ENCODE results near the gene SSRP1. TPM values are rescaled to one million over a fixed set of nuclear protein-coding genes. Genes with fewer than 3 reads are reported as not detected.
A peak's percentile ranks its signal among the peaks of the same experiment; 100 is the strongest.

SSRP1 gene
- total RNA-seq, 1 donor from 2014 or later, result 131 TPM

DNA sequence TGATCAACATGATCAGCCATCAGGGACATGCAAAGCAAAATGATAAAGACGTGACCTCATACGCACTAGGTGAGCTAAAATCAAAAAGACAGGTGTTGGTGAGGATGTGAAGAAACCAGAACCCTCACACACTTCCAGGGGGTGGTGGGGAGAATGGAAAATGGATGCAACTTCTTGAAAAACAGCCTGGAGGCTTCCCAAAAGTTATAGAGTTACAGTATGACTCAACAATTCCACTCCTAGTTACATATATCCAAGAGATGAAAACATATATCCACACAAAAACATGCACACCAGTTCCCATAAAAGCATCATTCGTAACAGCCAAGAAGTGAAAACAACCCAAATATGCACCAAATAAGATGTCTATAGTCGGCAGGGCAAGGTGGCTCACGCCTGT lies 56.6 kb downstream of the SSRP1 start:
- peaks cover 5% of the 10 kb centered on the region for H3K4me1 Mint-ChIP-seq (ENCODE audit: low read depth)
- H3K27ac Mint-ChIP-seq, result no peak overlapping the region
- H3K27me3 Mint-ChIP-seq, result peaks cover 3% of the 10 kb centered on the region
- no peak for DNase-seq (ENCODE audit: low spot score, unreplicated experiment)
- no peaks in the 10 kb centered on the region for H3K36me3 Mint-ChIP-seq (ENCODE audit: insufficient read depth)
- H3K4me3 Mint-ChIP-seq (ENCODE audit: low read depth), result no peak overlapping the region
- TF ChIP-seq, protein P1, sequence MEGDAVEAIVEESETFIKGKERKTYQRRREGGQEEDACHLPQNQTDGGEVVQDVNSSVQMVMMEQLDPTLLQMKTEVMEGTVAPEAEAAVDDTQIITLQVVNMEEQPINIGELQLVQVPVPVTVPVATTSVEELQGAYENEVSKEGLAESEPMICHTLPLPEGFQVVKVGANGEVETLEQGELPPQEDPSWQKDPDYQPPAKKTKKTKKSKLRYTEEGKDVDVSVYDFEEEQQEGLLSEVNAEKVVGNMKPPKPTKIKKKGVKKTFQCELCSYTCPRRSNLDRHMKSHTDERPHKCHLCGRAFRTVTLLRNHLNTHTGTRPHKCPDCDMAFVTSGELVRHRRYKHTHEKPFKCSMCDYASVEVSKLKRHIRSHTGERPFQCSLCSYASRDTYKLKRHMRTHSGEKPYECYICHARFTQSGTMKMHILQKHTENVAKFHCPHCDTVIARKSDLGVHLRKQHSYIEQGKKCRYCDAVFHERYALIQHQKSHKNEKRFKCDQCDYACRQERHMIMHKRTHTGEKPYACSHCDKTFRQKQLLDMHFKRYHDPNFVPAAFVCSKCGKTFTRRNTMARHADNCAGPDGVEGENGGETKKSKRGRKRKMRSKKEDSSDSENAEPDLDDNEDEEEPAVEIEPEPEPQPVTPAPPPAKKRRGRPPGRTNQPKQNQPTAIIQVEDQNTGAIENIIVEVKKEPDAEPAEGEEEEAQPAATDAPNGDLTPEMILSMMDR (IDR thresholded peaks at IDR 0.05; ENCODE audit: unreplicated experiment), result no peak
- H3K9me3 Mint-ChIP-seq (ENCODE audit: low read depth), result no peaks in the 10 kb centered on the region

DNA sequence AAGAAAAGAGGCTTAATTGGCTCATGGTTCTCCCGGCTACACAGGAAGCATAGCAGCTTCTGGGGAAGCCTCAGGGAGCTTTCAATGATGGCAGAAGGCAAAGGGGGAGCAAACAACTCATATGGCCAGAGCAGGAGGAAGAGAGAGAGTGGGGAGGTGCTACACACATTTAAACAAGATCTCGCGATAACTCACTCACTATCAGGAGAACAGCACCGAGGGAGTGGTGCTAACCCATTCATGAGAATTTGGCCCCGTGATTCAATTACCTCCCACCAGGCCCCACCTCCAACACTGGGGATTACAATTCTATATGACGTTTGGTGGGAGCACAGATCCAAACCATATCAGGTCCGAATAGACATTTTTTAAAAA lies 57.0 kb downstream of the SSRP1 start:
- Mint-ChIP-seq H3K4me3 (ENCODE audit: low read depth) (no peak overlapping the region), H3K27me3 (peaks cover 3% of the 10 kb centered on the region), H3K9me3 (ENCODE audit: low read depth) (no peaks in the 10 kb centered on the region), H3K27ac (no peak overlapping the region), H3K4me1 (ENCODE audit: low read depth) (peaks cover 5% of the 10 kb centered on the region), H3K36me3 (ENCODE audit: insufficient read depth) (no peaks in the 10 kb centered on the region)
- TF ChIP-seq, protein P1 (IDR thresholded peaks at IDR 0.05; ENCODE audit: unreplicated experiment), result no peak
- no peak for DNase-seq (ENCODE audit: low spot score, unreplicated experiment)

DNA sequence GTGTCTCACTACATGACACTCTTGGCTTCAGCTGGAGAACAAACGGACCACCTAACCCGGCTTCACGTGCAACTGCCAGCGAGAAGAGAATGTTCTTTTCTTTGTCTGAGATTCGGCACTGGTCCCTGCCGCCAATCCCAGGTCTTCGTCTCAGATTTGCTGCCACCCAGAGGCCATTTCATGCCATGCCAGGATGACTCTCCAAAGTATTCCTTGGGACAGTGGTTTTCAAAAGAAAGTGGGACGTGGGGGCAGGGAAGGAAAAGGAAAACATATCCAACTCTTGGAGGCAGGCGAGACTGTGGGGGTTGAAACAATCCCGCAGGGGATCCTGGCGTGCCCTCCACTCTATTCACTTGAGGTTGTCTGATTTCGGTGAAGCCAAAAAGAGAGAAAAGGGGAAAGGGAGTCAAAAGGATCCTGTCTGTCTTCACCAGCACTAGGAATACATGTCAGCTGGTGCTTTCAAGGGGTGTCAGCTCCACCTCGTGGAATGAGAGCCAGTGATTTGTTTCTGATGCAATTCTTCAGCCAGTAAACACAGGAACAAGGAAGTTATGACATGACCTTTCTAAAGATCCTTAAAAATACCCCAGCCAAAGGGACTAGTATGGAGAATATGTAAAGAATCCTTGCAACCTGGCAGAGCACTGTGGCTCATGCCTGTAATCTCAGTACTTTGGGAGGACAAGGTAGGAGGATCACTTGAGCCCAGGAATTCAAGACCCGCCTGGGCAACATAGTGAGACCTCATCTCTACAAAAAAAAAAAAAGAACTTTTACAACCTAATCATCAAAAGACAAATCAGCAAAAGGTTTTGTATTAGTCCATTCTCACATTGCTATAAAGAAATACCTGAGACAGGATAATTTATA lies 57.6 kb downstream of the SSRP1 start:
- Mint-ChIP-seq H3K27me3 (peaks cover 3% of the 10 kb centered on the region), H3K4me1 (ENCODE audit: low read depth) (peaks cover 5% of the 10 kb centered on the region)

DNA sequence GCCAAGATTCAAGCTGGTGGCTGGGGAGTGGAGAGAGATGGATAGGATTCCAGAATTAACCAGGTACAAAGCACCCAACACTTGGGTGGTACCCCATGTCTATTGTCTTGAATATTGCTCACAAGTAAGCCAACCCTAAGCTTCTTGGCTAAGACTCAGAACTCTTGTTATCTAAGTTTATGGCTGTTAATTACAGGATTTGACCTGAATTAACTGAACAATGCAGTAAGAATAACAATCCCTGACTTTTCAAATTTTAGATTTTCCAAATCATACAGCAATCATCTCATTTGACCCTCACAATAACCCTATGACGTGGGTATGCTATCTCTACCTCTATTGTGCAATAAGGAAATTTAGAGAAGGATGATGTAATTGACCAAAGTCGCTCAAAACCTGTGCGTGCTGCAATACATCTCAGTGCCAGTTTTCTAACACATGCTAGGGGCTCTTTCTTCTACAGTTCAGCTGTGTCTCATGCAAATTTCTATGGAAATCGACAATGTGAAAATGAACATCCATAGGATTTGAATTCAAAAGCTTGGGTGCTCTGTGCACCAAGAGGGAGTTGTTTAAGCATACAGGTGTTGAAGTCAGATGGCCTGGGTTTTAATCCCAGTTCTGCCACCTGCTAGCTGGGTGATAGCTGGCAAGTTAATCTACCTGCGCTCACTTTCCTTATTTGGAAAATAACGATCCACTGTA lies 58.6 kb downstream of the SSRP1 start:
- no peak overlapping the region for H3K4me3 Mint-ChIP-seq (ENCODE audit: low read depth)
- TF ChIP-seq, protein P1 (IDR thresholded peaks at IDR 0.05; ENCODE audit: unreplicated experiment), result no peak
- H3K27ac Mint-ChIP-seq, result no peak overlapping the region
- H3K36me3 Mint-ChIP-seq (ENCODE audit: insufficient read depth), result no peaks in the 10 kb centered on the region
- peaks cover 3% of the 10 kb centered on the region for H3K27me3 Mint-ChIP-seq
- no peak for DNase-seq (ENCODE audit: low spot score, unreplicated experiment)
- peaks cover 5% of the 10 kb centered on the region for H3K4me1 Mint-ChIP-seq (ENCODE audit: low read depth)
- H3K9me3 Mint-ChIP-seq (ENCODE audit: low read depth), result peaks cover 3% of the 10 kb centered on the region

More for the DNA sequence above, 57.6 kb downstream of the SSRP1 start:
- TF ChIP-seq, protein P1 (IDR thresholded peaks at IDR 0.05; ENCODE audit: unreplicated experiment), result peak; percentile 80
- Mint-ChIP-seq H3K4me3 (ENCODE audit: low read depth) (no peak overlapping the region), H3K27ac (peak overlapping the region; percentile 29), H3K36me3 (ENCODE audit: insufficient read depth) (no peaks in the 10 kb centered on the region), H3K9me3 (ENCODE audit: low read depth) (peaks cover 3% of the 10 kb centered on the region)
- DNase-seq (ENCODE audit: low spot score, unreplicated experiment), result peak; percentile 38

DNA sequence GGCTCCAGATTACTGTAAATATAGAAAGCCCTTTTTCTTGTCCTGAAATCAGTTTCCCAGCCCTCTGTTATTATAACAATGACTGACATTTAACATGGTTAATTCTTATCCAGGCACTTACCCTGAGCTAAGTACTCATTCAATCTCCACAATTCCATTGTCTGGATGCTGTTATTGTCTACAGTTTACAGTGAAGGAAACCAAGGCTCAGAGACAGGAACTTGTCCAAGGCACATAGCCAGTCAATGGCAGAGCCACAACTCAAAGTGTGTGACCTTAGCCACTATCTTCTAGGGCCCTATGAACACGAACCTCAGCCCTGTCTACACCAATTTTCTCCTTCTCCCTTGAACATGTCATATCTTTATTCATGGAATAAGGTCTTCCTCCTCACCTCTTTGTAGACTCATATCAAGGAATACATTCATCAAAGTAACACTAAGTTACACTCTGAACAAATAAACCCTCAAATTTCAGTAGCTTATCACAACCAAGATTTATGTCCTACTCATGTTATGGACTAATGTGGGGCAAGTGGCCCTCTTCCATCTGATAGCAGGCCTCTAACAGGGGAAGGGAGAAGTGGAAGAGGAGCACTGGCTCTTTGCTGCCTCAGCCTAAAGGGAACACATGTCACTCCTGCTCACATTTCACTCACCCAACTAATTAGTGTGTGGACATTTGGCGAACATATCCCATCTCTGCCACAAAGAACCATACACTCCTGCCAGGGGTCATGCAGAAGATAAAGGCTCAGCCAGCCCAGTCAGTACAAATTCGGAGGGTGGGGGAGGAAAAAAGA lies 59.3 kb downstream of the SSRP1 start:
- Mint-ChIP-seq H3K9me3 (ENCODE audit: low read depth) (peaks cover 3% of the 10 kb centered on the region), H3K27ac (no peak overlapping the region), H3K4me1 (ENCODE audit: low read depth) (peaks cover 5% of the 10 kb centered on the region), H3K36me3 (ENCODE audit: insufficient read depth) (no peaks in the 10 kb centered on the region), H3K4me3 (ENCODE audit: low read depth) (no peak overlapping the region), H3K27me3 (peaks cover 3% of the 10 kb centered on the region)
- no peak for DNase-seq (ENCODE audit: low spot score, unreplicated experiment)
- TF ChIP-seq, protein P1 (IDR thresholded peaks at IDR 0.05; ENCODE audit: unreplicated experiment), result no peak
